Astrocyte (in vitro differentiated cells and primary cell): ENCODE measurements around the gene PRRT4. TPM values are rescaled to one million over a fixed set of nuclear protein-coding genes. Genes with fewer than 3 reads are reported as not detected.

Experiments used
- DNase-seq: peaks from one replicate; pipeline ENCODE4 v3.0.0-alpha.2; 2010; ENCODE audit warnings: low read depth
- FAIRE-seq: peaks from 2 replicates; lab custom pipeline; 2011; peaks lifted over from hg19 to GRCh38; lab: Jason Lieb, UNC
- H2AFZ ChIP-seq: 2 replicates; pipeline ENCODE4 v1.6.0; 2012; ENCODE audit warnings: low read depth, low read length, inconsistent platforms
- H3K27ac ChIP-seq: 2 replicates; pipeline ENCODE4 v1.5.1; 2011; ENCODE audit warnings: low read depth, low read length, inconsistent platforms
- H3K27me3 ChIP-seq: 2 replicates; pipeline ENCODE4 v1.6.0; 2011; ENCODE audit warnings: low read length, inconsistent platforms; ENCODE audit not compliant: insufficient read depth
- H3K36me3 ChIP-seq: 2 replicates; pipeline ENCODE4 v1.5.1; 2011; ENCODE audit warnings: low read length, inconsistent platforms; ENCODE audit not compliant: insufficient read depth
- H3K4me1 ChIP-seq: 2 replicates; pipeline ENCODE4 v1.5.1; 2011; ENCODE audit warnings: low read length, inconsistent platforms; ENCODE audit not compliant: insufficient read depth
- H3K4me2 ChIP-seq: 2 replicates; pipeline ENCODE4 v1.6.0; 2012; ENCODE audit warnings: low read length, inconsistent platforms
- H3K4me3 ChIP-seq: 2 replicates; pipeline ENCODE4 v1.5.1; 2011; ENCODE audit warnings: low read depth, mild to moderate bottlenecking, low read length, inconsistent platforms; ENCODE audit not compliant: insufficient read depth
- H3K79me2 ChIP-seq: 2 replicates; pipeline ENCODE4 v1.6.0; 2012; ENCODE audit warnings: mild to moderate bottlenecking, low read length, inconsistent platforms; ENCODE audit not compliant: insufficient read depth
- H3K9ac ChIP-seq: 2 replicates; pipeline ENCODE4 v1.6.0; 2012; ENCODE audit warnings: mild to moderate bottlenecking, low read length, inconsistent platforms
- H3K9me3 ChIP-seq: 2 replicates; pipeline ENCODE4 v1.5.1; 2012; ENCODE audit warnings: low read depth, mild to moderate bottlenecking, low read length, inconsistent platforms; ENCODE audit not compliant: insufficient read depth
- H4K20me1 ChIP-seq: 2 replicates; pipeline ENCODE4 v1.6.0; 2012; ENCODE audit warnings: low read length, inconsistent platforms; ENCODE audit not compliant: insufficient read depth
- H3K27ac Mint-ChIP-seq: one replicate; pipeline ENCODE4 v1.8.0; 2021; ENCODE audit warnings: mild to moderate bottlenecking, mixed read lengths; ENCODE audit not compliant: unreplicated experiment
- H3K27me3 Mint-ChIP-seq: one replicate; pipeline ENCODE4 v1.8.0; 2021; ENCODE audit warnings: low read depth, mixed read lengths; ENCODE audit not compliant: unreplicated experiment
- H3K36me3 Mint-ChIP-seq: one replicate; pipeline ENCODE4 v1.8.0; 2021; ENCODE audit warnings: low read depth, mixed read lengths; ENCODE audit not compliant: unreplicated experiment
- H3K4me1 Mint-ChIP-seq: one replicate; pipeline ENCODE4 v1.8.0; 2021; ENCODE audit warnings: low read depth, mixed read lengths; ENCODE audit not compliant: unreplicated experiment
- H3K4me3 Mint-ChIP-seq: one replicate; pipeline ENCODE4 v1.8.0; 2021; ENCODE audit warnings: mild to moderate bottlenecking, moderate library complexity, mixed read lengths; ENCODE audit not compliant: unreplicated experiment
- H3K9me3 Mint-ChIP-seq: one replicate; pipeline ENCODE4 v1.8.0; 2021; ENCODE audit warnings: mild to moderate bottlenecking, mixed read lengths; ENCODE audit not compliant: unreplicated experiment
- EZH2 ChIP-seq: IDR thresholded peaks from 2 replicates; pipeline ENCODE4 v1.6.1; 2012; ENCODE audit warnings: mild to moderate bottlenecking, low read length, inconsistent platforms; ENCODE audit not compliant: insufficient read depth
- total RNA-seq: library from RNA; stranded (reverse); gene quantifications from 2 replicates; pipeline ENCODE4 v1.2.1, GENCODE V29; 2021
- TF ChIP-seq, protein P1 (sequence below): IDR thresholded peaks from 2 replicates; pipeline ENCODE4 v1.5.1; 2011; ENCODE audit warnings: low read depth, mild to moderate bottlenecking, inconsistent platforms, low read length, moderate library complexity; ENCODE audit not compliant: insufficient read depth

The PRRT4 gene
- total RNA-seq, 1 donor from 2014 or later = 0.93 TPM

DNA sequence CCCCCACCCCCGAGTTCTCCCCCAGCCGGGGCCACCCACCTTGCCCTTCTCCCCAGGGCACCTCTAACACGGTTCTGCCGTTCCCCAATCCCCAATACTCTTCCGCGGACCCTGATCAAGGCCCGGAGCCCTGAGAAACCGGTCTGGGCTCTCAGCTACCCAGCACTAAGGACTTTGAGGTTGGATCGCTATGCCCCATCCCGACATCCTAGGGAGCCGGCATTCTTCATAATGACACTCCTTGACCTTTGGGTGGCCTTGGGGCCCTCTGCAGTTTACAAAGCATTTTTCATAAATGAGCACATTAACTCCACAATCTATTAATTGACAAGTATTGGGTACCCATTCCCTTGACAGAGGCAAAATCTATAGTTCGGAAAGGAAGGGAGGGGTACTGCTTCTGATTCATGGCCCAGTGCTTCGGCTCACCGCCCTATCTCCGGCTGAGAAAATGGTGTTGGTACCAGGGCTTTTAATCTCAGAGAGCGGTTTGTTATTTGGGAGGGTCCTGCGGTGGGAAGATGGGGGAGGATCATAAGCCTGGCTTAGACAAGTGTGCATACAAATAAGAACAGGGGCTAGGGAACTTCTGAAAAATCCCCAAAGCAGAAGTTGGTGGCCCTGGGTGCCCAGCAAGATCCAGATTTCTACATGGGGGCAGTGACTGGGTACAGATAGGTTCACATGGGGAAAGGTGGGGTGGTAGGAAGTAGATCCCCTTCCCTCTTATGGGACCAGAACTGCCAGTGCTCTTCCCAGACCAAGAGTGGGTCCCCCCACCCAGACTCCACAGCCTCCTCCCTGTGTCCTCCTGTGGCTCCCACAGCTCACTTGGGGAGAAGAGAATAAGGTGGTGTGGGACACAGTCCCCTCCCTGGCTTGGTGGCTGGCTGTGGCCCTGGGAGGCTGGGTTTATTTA, 45.1 kb upstream of the PRRT4 start:
- H3K4me1 ChIP-seq = peaks cover 29% of the 10 kb centered on the region
- no peak overlapping the region for H3K4me3 ChIP-seq
- H3K27me3 ChIP-seq = no peaks in the 10 kb centered on the region
- Mint-ChIP-seq H3K9me3 (no peaks in the 10 kb centered on the region), H3K27ac (no peak overlapping the region), H3K4me3 (peak overlapping the region; percentile 76), H3K4me1 (peaks cover 7% of the 10 kb centered on the region), H3K27me3 (peaks cover 35% of the 10 kb centered on the region), H3K36me3 (peaks cover 1% of the 10 kb centered on the region)
- no peak overlapping the region for H2AFZ ChIP-seq
- peaks cover 5% of the 10 kb centered on the region for H3K36me3 ChIP-seq
- no peaks in the 10 kb centered on the region for H3K9me3 ChIP-seq
- H4K20me1 ChIP-seq = peaks cover 53% of the 10 kb centered on the region
- no peak overlapping the region for H3K9ac ChIP-seq
- DNase-seq = no peak
- TF ChIP-seq, protein P1, sequence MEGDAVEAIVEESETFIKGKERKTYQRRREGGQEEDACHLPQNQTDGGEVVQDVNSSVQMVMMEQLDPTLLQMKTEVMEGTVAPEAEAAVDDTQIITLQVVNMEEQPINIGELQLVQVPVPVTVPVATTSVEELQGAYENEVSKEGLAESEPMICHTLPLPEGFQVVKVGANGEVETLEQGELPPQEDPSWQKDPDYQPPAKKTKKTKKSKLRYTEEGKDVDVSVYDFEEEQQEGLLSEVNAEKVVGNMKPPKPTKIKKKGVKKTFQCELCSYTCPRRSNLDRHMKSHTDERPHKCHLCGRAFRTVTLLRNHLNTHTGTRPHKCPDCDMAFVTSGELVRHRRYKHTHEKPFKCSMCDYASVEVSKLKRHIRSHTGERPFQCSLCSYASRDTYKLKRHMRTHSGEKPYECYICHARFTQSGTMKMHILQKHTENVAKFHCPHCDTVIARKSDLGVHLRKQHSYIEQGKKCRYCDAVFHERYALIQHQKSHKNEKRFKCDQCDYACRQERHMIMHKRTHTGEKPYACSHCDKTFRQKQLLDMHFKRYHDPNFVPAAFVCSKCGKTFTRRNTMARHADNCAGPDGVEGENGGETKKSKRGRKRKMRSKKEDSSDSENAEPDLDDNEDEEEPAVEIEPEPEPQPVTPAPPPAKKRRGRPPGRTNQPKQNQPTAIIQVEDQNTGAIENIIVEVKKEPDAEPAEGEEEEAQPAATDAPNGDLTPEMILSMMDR = no peak
- TF ChIP-seq EZH2 = no peak
- peaks cover 27% of the 10 kb centered on the region for H3K79me2 ChIP-seq
- H3K27ac ChIP-seq = no peak overlapping the region
- H3K4me2 ChIP-seq = peak overlapping the region; percentile 89
- no peak for FAIRE-seq

DNA sequence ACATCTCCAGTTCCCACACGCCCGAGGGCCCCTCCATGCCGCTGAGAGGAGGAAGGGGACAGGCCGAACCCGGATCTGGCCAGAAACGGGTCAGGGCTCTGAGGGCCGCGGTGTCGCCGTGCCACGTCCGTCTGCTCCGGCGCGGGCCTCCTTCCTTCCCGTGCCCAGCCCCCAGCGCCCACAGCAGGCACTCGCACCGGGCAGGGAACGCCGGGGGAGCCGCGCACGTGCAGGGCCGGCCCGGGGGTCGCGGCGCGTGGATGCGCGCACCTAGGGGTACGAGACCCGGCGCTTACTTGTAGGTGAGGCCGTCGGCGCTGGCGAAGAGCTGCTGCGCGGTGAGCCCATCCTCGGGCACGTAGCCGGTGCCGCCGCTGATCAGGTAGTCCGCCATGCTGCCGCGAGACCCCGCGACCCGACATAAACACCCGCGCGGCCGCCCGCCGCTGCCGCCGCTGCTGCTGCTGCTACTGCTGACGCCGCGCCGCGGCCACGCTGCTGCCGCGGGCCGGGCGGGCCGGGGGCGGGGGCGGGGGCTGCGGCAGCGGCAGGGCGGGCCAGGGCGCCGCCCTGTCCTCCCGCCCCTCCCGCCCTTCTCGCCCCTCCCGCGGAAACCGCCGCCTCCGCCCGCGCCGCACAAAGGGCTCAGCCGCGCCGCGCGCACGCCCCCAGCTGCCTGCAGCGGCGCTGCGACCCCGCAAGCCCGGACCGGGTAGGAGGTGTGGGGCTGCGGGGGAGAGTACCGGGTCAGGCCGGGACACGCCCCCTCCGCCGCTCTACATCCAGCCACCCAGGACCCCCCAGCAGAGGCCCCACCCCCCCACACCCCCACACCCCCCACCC, 44.2 kb upstream of the PRRT4 start:
- Mint-ChIP-seq H3K4me3 (peak overlapping the region; percentile 84), H3K9me3 (no peaks in the 10 kb centered on the region), H3K4me1 (peaks cover 7% of the 10 kb centered on the region), H3K27me3 (peaks cover 42% of the 10 kb centered on the region), H3K27ac (peak overlapping the region; percentile 34), H3K36me3 (peaks cover 3% of the 10 kb centered on the region)
- Histone ChIP-seq H4K20me1 (peaks cover 61% of the 10 kb centered on the region), H3K4me2 (peak overlapping the region; percentile 89), H2AFZ (peak overlapping the region; percentile 88), H3K27ac (peak overlapping the region; percentile 33), H3K4me3 (peak overlapping the region; percentile 73), H3K9me3 (no peaks in the 10 kb centered on the region), H3K79me2 (peaks cover 27% of the 10 kb centered on the region), H3K36me3 (peaks cover 5% of the 10 kb centered on the region), H3K27me3 (no peaks in the 10 kb centered on the region), H3K9ac (peak overlapping the region; percentile 81), H3K4me1 (peaks cover 29% of the 10 kb centered on the region)
- TF ChIP-seq, protein P1 = no peak
- no peak for TF ChIP-seq EZH2
- no peak for FAIRE-seq
- DNase-seq = no peak
